Measurements from ENCODE around the gene FBXO11. TPM values are rescaled to one million over a fixed set of nuclear protein-coding genes. Genes with fewer than 3 reads are reported as not detected.

FBXO11 gene
- total RNA-seq, 1 donor from 2014 or later = 83.9 TPM

DNA sequence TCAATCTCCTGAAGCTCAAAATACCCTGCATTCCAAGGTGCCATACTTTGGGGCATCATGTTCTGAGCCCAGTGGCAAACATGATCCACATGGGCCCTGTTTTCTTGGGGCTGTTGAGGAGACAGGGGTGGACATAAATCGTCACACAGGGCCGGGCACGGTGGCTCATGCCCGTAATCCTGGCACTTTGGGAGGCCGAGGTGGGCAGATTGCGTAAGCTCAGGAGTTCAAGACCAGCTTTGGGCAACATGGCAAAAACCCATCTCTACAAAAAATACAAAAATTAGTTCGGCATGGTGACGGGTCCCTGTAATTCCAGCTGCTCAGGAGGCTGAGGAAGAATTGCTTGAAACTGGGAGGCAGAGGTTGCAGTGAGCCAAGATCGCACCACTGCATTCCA is 137.0 kb downstream of the FBXO11 start:
- no peak for DNase-seq (ENCODE audit: extremely low spot score, unreplicated experiment)
- TF ChIP-seq, protein P1, sequence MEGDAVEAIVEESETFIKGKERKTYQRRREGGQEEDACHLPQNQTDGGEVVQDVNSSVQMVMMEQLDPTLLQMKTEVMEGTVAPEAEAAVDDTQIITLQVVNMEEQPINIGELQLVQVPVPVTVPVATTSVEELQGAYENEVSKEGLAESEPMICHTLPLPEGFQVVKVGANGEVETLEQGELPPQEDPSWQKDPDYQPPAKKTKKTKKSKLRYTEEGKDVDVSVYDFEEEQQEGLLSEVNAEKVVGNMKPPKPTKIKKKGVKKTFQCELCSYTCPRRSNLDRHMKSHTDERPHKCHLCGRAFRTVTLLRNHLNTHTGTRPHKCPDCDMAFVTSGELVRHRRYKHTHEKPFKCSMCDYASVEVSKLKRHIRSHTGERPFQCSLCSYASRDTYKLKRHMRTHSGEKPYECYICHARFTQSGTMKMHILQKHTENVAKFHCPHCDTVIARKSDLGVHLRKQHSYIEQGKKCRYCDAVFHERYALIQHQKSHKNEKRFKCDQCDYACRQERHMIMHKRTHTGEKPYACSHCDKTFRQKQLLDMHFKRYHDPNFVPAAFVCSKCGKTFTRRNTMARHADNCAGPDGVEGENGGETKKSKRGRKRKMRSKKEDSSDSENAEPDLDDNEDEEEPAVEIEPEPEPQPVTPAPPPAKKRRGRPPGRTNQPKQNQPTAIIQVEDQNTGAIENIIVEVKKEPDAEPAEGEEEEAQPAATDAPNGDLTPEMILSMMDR (conservative IDR thresholded peaks at IDR 0.05) = no peak

DNA sequence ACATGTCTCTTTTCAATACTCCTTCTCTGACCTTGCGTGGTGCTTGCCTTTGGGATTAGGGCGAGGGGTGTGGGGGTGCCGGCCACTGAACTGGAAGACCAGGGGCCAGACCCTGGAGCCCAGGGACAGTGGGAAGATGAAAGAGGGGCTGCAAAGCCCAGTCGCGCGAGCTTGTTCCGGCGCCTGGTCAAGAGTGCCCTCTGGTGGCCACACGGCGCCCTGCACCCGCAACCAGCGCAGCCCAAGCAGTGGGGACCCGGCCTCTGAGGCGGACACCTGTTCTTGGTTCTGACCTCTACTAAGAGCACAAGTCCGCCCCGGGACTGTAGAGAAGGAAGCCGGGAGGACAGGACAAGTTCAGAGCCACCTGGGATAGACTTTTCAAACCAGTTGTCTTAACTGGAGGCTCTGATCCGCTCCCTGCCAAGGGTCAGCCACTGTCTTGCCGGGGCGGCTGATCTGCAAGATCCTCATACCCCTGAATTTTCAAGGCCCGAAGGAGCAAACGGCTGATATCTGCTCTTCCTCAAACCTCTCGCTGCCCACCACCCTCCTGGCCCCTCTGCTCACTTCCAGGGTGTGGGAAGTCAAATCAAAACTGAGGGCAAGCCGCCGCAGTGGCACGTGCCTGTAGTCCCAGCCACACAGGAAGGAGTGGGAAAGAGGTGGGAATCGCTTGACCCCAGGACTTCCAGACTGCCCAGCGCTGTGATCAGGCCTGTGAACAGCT is 138.3 kb downstream of the FBXO11 start:
- Mint-ChIP-seq H3K27ac (no peak overlapping the region), H3K9me3 (no peaks in the 10 kb centered on the region), H3K4me3 (peak overlapping the region; percentile 39), H3K27me3 (no peaks in the 10 kb centered on the region), H3K4me1 (ENCODE audit: unreplicated experiment) (peaks cover 4% of the 10 kb centered on the region), H3K36me3 (no peaks in the 10 kb centered on the region)
- TF ChIP-seq, protein P1 (conservative IDR thresholded peaks at IDR 0.05) = peak; percentile 100
- peak; percentile 87 for DNase-seq (ENCODE audit: extremely low spot score, unreplicated experiment)

More for the DNA sequence above, 137.0 kb downstream of the FBXO11 start:
- Mint-ChIP-seq H3K27ac (peak overlapping the region; percentile 39), H3K36me3 (no peaks in the 10 kb centered on the region), H3K9me3 (no peaks in the 10 kb centered on the region), H3K4me1 (ENCODE audit: unreplicated experiment) (peaks cover 4% of the 10 kb centered on the region), H3K4me3 (no peak overlapping the region), H3K27me3 (no peaks in the 10 kb centered on the region)

DNA sequence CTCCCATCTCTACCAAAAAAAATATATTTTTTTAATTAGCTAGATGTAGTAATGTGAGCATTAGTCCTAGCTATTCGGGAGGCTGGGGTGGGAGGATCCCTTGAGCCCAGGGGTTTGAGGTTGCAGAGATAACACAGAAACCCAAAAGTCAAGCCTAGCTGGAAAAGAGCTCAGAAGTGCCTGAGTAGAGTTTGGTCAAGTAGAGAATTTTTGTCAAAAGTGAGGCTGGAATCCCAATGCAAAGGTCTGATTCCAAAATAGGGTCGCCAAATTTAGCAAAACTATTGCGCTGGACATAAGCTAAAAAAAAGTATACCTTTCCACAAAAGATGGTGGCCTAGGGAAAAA is 138.8 kb downstream of the FBXO11 start:
- no peaks in the 10 kb centered on the region for H3K36me3 Mint-ChIP-seq
- H3K4me3 Mint-ChIP-seq = no peak overlapping the region
- TF ChIP-seq, protein P1 (conservative IDR thresholded peaks at IDR 0.05) = no peak
- no peak overlapping the region for H3K27ac Mint-ChIP-seq
- no peak for DNase-seq (ENCODE audit: extremely low spot score, unreplicated experiment)
- H3K4me1 Mint-ChIP-seq (ENCODE audit: unreplicated experiment) = peaks cover 4% of the 10 kb centered on the region
- no peaks in the 10 kb centered on the region for H3K9me3 Mint-ChIP-seq
- peaks cover under 1% of the 10 kb centered on the region for H3K27me3 Mint-ChIP-seq

DNA sequence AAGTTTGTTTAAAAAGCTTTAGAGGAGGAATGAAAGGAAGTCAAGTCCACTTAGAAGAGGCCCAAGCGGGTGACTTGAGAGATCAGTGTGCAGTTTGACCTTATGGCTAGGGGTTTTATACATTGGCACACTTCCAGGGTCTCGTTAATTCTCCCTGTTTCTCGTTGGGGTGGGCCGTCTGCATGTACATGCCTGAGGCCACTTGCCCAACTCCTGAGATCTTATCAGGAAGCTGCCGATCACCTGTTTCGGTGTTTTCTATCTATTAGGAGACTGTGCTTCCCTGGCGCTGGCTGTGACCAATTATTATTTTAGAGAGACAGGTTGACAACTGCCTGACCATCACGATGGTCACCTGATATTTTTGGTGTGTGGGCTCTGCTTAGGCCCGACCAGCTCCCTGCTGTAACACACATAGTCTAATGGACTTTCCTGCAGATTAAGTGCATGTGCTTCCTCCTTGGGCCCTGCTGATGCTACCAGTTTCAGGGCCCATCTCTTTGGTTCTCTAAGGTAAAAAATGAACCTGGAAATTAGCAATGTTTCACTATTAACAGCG is 154.4 kb downstream of the FBXO11 start:
- Mint-ChIP-seq H3K4me1 (ENCODE audit: unreplicated experiment) (peaks cover 24% of the 10 kb centered on the region), H3K9me3 (no peaks in the 10 kb centered on the region), H3K27ac (no peak overlapping the region), H3K4me3 (no peak overlapping the region), H3K27me3 (no peaks in the 10 kb centered on the region), H3K36me3 (no peaks in the 10 kb centered on the region)
- DNase-seq (ENCODE audit: extremely low spot score, unreplicated experiment) = no peak
- TF ChIP-seq, protein P1 (conservative IDR thresholded peaks at IDR 0.05) = no peak

DNA sequence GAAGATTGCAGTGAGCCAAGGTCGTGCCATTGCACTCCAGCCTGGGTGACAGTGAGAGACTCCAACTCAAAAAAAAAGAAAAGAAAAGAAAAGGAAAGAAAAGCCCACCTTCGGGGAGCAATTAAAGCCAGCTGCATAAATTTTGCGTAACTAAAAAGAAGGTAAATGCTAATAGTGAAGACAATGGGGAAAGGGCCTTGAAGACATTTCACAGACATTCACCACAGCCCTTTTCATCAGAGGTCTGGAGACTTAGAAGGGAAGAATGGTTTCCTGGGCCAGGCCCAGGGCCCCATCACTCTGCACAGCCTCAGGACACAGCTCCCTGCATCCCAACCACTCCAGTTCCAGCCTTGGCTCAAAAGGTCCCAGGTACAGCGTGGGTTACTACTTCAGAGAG is 158.4 kb downstream of the FBXO11 start:
- Mint-ChIP-seq H3K27ac (no peak overlapping the region), H3K27me3 (no peaks in the 10 kb centered on the region), H3K4me1 (ENCODE audit: unreplicated experiment) (peaks cover 10% of the 10 kb centered on the region), H3K36me3 (no peaks in the 10 kb centered on the region), H3K4me3 (no peak overlapping the region), H3K9me3 (no peaks in the 10 kb centered on the region)
- TF ChIP-seq, protein P1 (conservative IDR thresholded peaks at IDR 0.05) = no peak
- DNase-seq (ENCODE audit: extremely low spot score, unreplicated experiment) = no peak

All from type B pancreatic cell (in vitro differentiated cells).